HEK293T (cell line): ENCODE measurements around the gene OR2F1.

Source experiments
- CTCF ChIA-PET: fragments of 350-600 bp; formaldehyde crosslinking; extraction: SDS; loops from one replicate; lab custom pipeline; 2021; ENCODE audit warnings: antibody characterized with exemption, inconsistent platforms; lab: Yijun Ruan, JAX
- POLR2A ChIA-PET: fragments of 350-600 bp; formaldehyde crosslinking; extraction: SDS; loops from one replicate; lab custom pipeline; 2020; ENCODE audit warnings: antibody characterized with exemption, inconsistent platforms; lab: Yijun Ruan, JAX
- DNase-seq: peaks from one replicate; pipeline ENCODE4 v3.0.0; 2012; ENCODE audit warnings: mixed read lengths; ENCODE audit errors: extremely low spot score
- ARNT ChIP-seq: fragments of 450-650 bp; IDR thresholded peaks from 2 replicates; pipeline ENCODE4 v1.6.1; 2017; ENCODE audit warnings: mild to moderate bottlenecking
- BHLHE40 ChIP-seq: fragments of 450-650 bp; IDR thresholded peaks from 2 replicates; pipeline ENCODE4 v1.6.1; 2016; ENCODE audit warnings: mild to moderate bottlenecking, moderate library complexity, borderline replicate concordance
- CTBP1 ChIP-seq: fragments of 450-650 bp; IDR thresholded peaks from 2 replicates; pipeline ENCODE4 v1.6.1; 2016; ENCODE audit warnings: borderline replicate concordance
- FOXA1 ChIP-seq: fragments of 450-650 bp; IDR thresholded peaks from 2 replicates; pipeline ENCODE4 v1.6.1; 2016; ENCODE audit warnings: mild to moderate bottlenecking
- FOXK2 ChIP-seq: fragments of 450-650 bp; IDR thresholded peaks from 2 replicates; pipeline ENCODE4 v1.6.1; 2016; ENCODE audit warnings: mild to moderate bottlenecking
- FOXM1 ChIP-seq: fragments of 450-650 bp; IDR thresholded peaks from 2 replicates; pipeline ENCODE4 v1.6.1; 2017; ENCODE audit warnings: mild to moderate bottlenecking, borderline replicate concordance
- L3MBTL2 ChIP-seq: fragments of 450-650 bp; conservative IDR thresholded peaks from 2 replicates; pipeline ENCODE4 v1.6.1; 2016; ENCODE audit warnings: mild to moderate bottlenecking
- NFRKB ChIP-seq: fragments of 450-650 bp; IDR thresholded peaks from 2 replicates; pipeline ENCODE4 v1.6.1; 2016; ENCODE audit warnings: mild to moderate bottlenecking, moderate library complexity
- SP1 ChIP-seq: fragments of 450-650 bp; IDR thresholded peaks from 2 replicates; pipeline ENCODE4 v1.6.1; 2017
- SUZ12 ChIP-seq: fragments of 450-650 bp; IDR thresholded peaks from 2 replicates; pipeline ENCODE4 v1.6.1; 2016; ENCODE audit warnings: mild to moderate bottlenecking
- TARDBP ChIP-seq: fragments of 450-650 bp; IDR thresholded peaks from 2 replicates; pipeline ENCODE4 v1.6.1; 2016
- ZNF384 ChIP-seq: fragments of 450-650 bp; IDR thresholded peaks from 2 replicates; pipeline ENCODE4 v1.6.1; 2016
- TF ChIP-seq, protein P1 (sequence below): fragments of 450-650 bp; IDR thresholded peaks from 2 replicates; pipeline ENCODE4 v1.6.1; 2016

Gene OR2F1

DNA sequence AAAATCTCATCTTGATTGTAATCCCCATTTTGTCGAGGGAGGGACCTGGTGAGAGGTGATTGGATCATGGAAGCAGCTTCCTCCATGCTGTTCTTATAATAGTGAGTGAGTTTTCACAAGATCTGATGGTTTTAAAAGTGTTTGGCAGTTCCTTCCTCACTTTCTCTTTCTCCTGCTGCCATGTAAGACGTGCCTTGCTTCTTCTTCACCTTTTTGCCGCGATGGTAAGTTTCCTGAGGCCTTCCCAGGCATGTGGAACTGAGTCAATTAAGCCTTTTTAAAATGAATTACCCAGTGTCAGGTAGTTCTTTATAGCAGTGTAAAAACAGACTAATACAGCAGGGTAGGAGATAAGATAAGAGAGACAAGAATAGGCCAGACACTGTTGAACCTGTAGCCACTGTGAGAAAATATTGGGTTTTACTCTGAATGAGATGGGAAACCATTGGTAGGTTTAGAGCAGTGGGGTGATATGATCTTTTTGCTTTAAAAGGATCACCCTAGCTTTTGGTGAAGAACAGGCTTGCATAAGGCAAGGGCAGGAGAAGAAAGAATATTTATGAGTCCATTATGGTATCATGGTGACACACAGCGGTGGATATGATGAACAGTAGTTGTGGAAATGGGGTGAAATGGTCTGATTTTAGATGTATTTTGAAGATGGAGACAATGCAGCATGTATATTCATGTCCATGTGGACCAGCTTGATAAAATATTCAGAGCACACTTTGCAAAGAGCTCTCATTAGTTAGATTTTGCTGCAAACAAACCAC is 57.0 kb downstream of the OR2F1 start:
- no peak for DNase-seq
- ChIA-PET CTCF (interaction anchor here (0.7 kb wide), 1 partner anchor 426 kb away, joined by 4 read pairs; no protein-coding TSS in a partner anchor), POLR2A (no interaction called here)
- TF ChIP-seq, protein P1, sequence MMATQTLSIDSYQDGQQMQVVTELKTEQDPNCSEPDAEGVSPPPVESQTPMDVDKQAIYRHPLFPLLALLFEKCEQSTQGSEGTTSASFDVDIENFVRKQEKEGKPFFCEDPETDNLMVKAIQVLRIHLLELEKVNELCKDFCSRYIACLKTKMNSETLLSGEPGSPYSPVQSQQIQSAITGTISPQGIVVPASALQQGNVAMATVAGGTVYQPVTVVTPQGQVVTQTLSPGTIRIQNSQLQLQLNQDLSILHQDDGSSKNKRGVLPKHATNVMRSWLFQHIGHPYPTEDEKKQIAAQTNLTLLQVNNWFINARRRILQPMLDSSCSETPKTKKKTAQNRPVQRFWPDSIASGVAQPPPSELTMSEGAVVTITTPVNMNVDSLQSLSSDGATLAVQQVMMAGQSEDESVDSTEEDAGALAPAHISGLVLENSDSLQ, result no peak
- TF ChIP-seq FOXM1 (no peak), ARNT (no peak), SP1 (no peak), TARDBP (no peak), BHLHE40 (no peak), L3MBTL2 (no peak), SUZ12 (no peak), FOXK2 (no peak), NFRKB (no peak), ZNF384 (no peak), FOXA1 (no peak), CTBP1 (no peak)
